Measurements from ENCODE around the gene TSKU. TPM values are rescaled to one million over a fixed set of nuclear protein-coding genes. Genes with fewer than 3 reads are reported as not detected.

Gene TSKU
- polyA plus RNA-seq, 3 donors, result not detected

DNA sequence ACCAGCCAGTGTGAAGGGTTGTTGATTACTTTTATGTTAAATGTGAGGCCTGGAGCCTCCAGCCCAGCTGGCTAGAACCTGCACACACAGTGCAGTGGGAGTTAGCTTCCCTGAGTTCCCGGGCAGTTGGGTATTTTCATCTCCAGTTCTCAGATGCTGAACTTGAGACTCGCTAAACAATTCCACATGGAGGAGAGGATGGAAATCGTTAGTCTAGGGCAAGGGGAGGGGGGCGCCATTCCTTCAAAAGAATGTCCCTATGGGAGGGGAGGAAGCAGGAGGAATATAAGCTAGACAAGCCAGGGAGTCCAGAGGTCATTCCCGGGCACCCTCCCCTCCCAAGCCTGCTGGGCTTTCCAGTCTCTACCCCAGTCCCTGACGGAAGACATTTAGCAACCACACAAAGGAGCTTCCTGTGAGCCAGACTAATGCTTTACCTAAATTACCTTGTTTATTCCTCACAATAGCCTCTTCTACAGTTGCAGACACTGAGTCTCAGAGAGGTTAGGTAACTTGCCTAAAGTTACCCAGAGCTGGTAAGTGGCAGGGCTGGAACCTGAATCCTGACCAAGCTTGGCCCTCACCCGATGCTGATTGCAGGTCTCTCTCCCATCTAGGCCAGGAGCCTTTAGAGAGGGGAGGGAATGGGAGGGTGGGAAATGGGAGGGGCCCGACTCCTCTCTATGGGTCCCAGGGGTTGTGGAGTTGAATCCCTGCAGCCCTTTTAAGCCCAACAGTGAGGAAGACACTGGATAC, 1.9 kb upstream of the TSKU start:
- 100% methylated on average over 5 of the region's 8 CpGs for WGBS (ENCODE audit: insufficient coverage)
- Mint-ChIP-seq H3K27me3 (ENCODE audit: low read depth in 3 of 3) (peaks cover 72 to 85% (median 77%) of the 10 kb centered on the region in 3 donors), H3K9me3 (peaks cover 13 to 34% (median 19%) of the 10 kb centered on the region in 7 donors), H3K27ac (no peak overlapping the region), H3K36me3 (peaks cover 0 to 11% of the 10 kb centered on the region in 2 donors), H3K4me3 (peak overlapping the region in 1 of 2 donors; percentile 51), H3K4me1 (peaks cover 9% of the 10 kb centered on the region)
- no peaks in the 10 kb centered on the region for H4K20me1 ChIP-seq (ENCODE audit: insufficient read depth, low read length)
- no peak overlapping the region for H3K4me3 ChIP-seq (replicated peaks in 1 of 3; ENCODE audit: low read depth in 2 of 3, low read length in 3 of 3)
- no peak overlapping the region for H3K4me2 ChIP-seq (replicated peaks; ENCODE audit: extremely low read depth, low read length, poor library complexity, severe bottlenecking)
- H3K27ac ChIP-seq (ENCODE audit: low read depth in 1 of 2, low read length in 2 of 2), result no peak overlapping the region
- intact Hi-C loops (cut with micrococcal nuclease), result no loop called here
- peaks cover 4 to 18% of the 10 kb centered on the region in 2 donors for H3K9me3 ChIP-seq (replicated peaks in 1 of 2; ENCODE audit: control insufficient read depth in 1 of 2, insufficient read depth in 1 of 2, low read length in 2 of 2)
- no peak for DNase-seq
- H3K27me3 ChIP-seq (ENCODE audit: control insufficient read depth in 2 of 2, insufficient read depth in 2 of 2, low read length in 2 of 2), result peaks cover 74 to 86% of the 10 kb centered on the region in 2 donors
- no peaks in the 10 kb centered on the region for H3K79me2 ChIP-seq (ENCODE audit: insufficient read depth, low read length)
- no peak overlapping the region for H3K9ac ChIP-seq (ENCODE audit: insufficient read depth, low read length, poor library complexity, severe bottlenecking)
- H2AFZ ChIP-seq (ENCODE audit: insufficient read depth, low read depth, low read length, poor library complexity, severe bottlenecking), result no peak overlapping the region
- H3K4me1 ChIP-seq (ENCODE audit: control insufficient read depth in 1 of 2, insufficient read depth in 2 of 2, low read length in 2 of 2), result peaks cover 15% of the 10 kb centered on the region in 2 donors
- TF ChIP-seq, protein P1, sequence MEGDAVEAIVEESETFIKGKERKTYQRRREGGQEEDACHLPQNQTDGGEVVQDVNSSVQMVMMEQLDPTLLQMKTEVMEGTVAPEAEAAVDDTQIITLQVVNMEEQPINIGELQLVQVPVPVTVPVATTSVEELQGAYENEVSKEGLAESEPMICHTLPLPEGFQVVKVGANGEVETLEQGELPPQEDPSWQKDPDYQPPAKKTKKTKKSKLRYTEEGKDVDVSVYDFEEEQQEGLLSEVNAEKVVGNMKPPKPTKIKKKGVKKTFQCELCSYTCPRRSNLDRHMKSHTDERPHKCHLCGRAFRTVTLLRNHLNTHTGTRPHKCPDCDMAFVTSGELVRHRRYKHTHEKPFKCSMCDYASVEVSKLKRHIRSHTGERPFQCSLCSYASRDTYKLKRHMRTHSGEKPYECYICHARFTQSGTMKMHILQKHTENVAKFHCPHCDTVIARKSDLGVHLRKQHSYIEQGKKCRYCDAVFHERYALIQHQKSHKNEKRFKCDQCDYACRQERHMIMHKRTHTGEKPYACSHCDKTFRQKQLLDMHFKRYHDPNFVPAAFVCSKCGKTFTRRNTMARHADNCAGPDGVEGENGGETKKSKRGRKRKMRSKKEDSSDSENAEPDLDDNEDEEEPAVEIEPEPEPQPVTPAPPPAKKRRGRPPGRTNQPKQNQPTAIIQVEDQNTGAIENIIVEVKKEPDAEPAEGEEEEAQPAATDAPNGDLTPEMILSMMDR (IDR thresholded peaks at IDR 0.05), result no peak
- no peaks in the 10 kb centered on the region for H3K36me3 ChIP-seq (replicated peaks in 1 of 2; ENCODE audit: control insufficient read depth in 1 of 2, insufficient read depth in 2 of 2, low read length in 2 of 2)

DNA sequence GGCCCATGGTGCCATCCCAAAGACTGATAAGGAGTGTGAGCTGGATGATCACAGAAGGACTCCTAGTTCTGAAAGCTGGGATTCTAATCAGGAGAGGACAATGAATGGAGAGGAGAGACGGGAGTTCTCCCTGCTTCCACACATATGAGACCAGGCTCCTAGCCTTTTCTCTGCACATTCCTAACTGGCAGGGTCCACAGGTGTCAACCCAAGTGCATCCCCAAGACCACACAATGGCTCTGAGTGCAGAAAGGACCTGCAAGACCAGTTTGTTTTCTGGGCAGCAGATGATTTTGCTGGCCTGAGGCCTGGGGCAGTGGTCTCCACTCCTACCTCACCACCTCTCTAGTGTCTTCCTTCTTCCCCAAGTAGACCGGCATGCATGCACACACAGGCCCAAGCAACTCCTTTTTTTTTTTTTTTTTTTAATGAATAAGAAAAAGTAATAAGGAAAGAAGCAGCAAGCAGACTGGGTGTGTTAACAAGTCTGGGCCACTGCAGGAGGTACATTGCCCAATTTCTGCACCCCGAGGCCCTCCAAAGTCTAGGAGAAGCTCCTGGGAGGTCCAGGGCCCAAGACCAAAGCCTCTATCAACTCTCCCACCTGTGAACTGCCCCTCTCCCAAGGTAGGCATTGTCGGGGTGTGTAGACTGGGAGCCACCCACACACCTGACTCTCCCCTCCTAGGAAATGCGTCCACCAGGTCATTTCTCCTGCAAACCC, 1.2 kb upstream of the TSKU start:
- Mint-ChIP-seq H3K9me3 (peaks cover 6 to 28% (median 12%) of the 10 kb centered on the region in 7 donors), H3K36me3 (peaks cover 0 to 11% of the 10 kb centered on the region in 2 donors), H3K27me3 (ENCODE audit: low read depth in 3 of 3) (peaks cover 76 to 90% (median 84%) of the 10 kb centered on the region in 3 donors), H3K4me3 (peak overlapping the region in 1 of 2 donors; percentile 91), H3K27ac (no peak overlapping the region), H3K4me1 (peaks cover 9% of the 10 kb centered on the region)
- DNase-seq, result no peak
- H3K4me2 ChIP-seq (replicated peaks; ENCODE audit: extremely low read depth, low read length, poor library complexity, severe bottlenecking), result no peak overlapping the region
- H3K79me2 ChIP-seq (ENCODE audit: insufficient read depth, low read length), result no peaks in the 10 kb centered on the region
- TF ChIP-seq, protein P1 (IDR thresholded peaks at IDR 0.05), result no peak
- WGBS (ENCODE audit: insufficient coverage), result no CpG with 5 or more reads among the region's 5 CpGs
- no peaks in the 10 kb centered on the region for H4K20me1 ChIP-seq (ENCODE audit: insufficient read depth, low read length)
- H3K4me3 ChIP-seq (replicated peaks in 1 of 3; ENCODE audit: low read depth in 2 of 3, low read length in 3 of 3), result no peak overlapping the region
- intact Hi-C loops (cut with micrococcal nuclease), result no loop called here
- H3K27ac ChIP-seq (ENCODE audit: low read depth in 1 of 2, low read length in 2 of 2), result no peak overlapping the region
- H3K36me3 ChIP-seq (replicated peaks in 1 of 2; ENCODE audit: control insufficient read depth in 1 of 2, insufficient read depth in 2 of 2, low read length in 2 of 2), result no peaks in the 10 kb centered on the region
- peaks cover 15% of the 10 kb centered on the region in 2 donors for H3K4me1 ChIP-seq (ENCODE audit: control insufficient read depth in 1 of 2, insufficient read depth in 2 of 2, low read length in 2 of 2)
- H3K27me3 ChIP-seq (ENCODE audit: control insufficient read depth in 2 of 2, insufficient read depth in 2 of 2, low read length in 2 of 2), result peaks cover 74 to 93% of the 10 kb centered on the region in 2 donors
- H2AFZ ChIP-seq (ENCODE audit: insufficient read depth, low read depth, low read length, poor library complexity, severe bottlenecking), result no peak overlapping the region
- no peak overlapping the region for H3K9ac ChIP-seq (ENCODE audit: insufficient read depth, low read length, poor library complexity, severe bottlenecking)
- H3K9me3 ChIP-seq (replicated peaks in 1 of 2; ENCODE audit: control insufficient read depth in 1 of 2, insufficient read depth in 1 of 2, low read length in 2 of 2), result peaks cover 4 to 10% of the 10 kb centered on the region in 2 donors

Data from CD14-positive monocyte (primary cell).